GM13977 (cell line): Measurements from ENCODE around the gene RASD1.

Experiments used
- DNase-seq: peaks from one replicate; pipeline ENCODE4 v3.0.0; 2012; ENCODE audit warnings: low spot score
- CTCF ChIP-seq: IDR thresholded peaks from 2 replicates; pipeline ENCODE4 v1.5.1; 2012; ENCODE audit warnings: mild to moderate bottlenecking, control low read depth; ENCODE audit not compliant: insufficient read depth; ENCODE audit errors: extremely low read depth, missing control alignments
- in situ Hi-C: fragments of 300-500 bp; cut with MboI; formaldehyde crosslinking; loops from one replicate; pipeline ENCODE4 v1.12.0; 2022; ENCODE audit warnings: low sequenced_read_pairs, low pct_unique_long_range_greater_than_20kb, mixed read lengths, inconsistent platforms; ENCODE audit not compliant: unreplicated experiment

The RASD1 gene

GRCh38 chr17:17497065-17497844 lies 1.1 kb upstream of the RASD1 start:
- DNase-seq: no peak

GRCh38 chr17:17495536-17496188 lies 533 bp downstream of the RASD1 start:
- TF ChIP-seq CTCF: no peak
- DNase-seq: peak; percentile 68
- in situ Hi-C loops: no loop called here

More at GRCh38 chr17:17497065-17497844, 1.1 kb upstream of the RASD1 start:
- TF ChIP-seq CTCF: no peak
- in situ Hi-C loops: no loop called here

- DNase-seq: no peak
- TF ChIP-seq CTCF: no peak
- in situ Hi-C loops: no loop called here
Measured at GRCh38 chr17:17494870-17495535, 1.2 kb downstream of the RASD1 start.

GRCh38 chr17:17494499-17494869 lies 1.7 kb downstream of the RASD1 start:
- TF ChIP-seq CTCF: no peak
- in situ Hi-C loops: no loop called here
- no peak for DNase-seq

- TF ChIP-seq CTCF: no peak
- DNase-seq: no peak
- in situ Hi-C loops: no loop called here
Measured at GRCh38 chr17:17493986-17494466, 2.2 kb downstream of the RASD1 start.

GRCh38 chr17:17493249-17493985 lies 2.8 kb downstream of the RASD1 start:
- no peak for TF ChIP-seq CTCF
- no peak for DNase-seq
- in situ Hi-C loops: no loop called here
